GM12878 (cell line): ENCODE measurements around the gene MIAT. TPM values are rescaled to one million over a fixed set of nuclear protein-coding genes. Genes with fewer than 3 reads are reported as not detected.
A peak's percentile ranks its signal among the peaks of the same experiment; 100 is the strongest.

Experiments used
- ATAC-seq: fragments of 200-7000 bp; cut with Tn5 transposase; 3 replicates; pipeline ENCODE4 v1.9.1; 2020; ENCODE audit warnings: mild to moderate bottlenecking, moderate library complexity
- BruUV-seq: library from RNA; stranded (reverse); fragments of 400-500 nt; replicated peaks from 2 replicates; lab custom pipeline; 2021; lab: Mats Ljungman, UMichigan
- CTCF ChIA-PET: fragments of 300-600 bp; sonication (Branson Sonifier 250); formaldehyde crosslinking; extraction: SDS; loops from one replicate; lab custom pipeline; 2021; ENCODE audit warnings: inconsistent platforms; lab: Yijun Ruan, JAX
- POLR2A ChIA-PET: fragments of 350-600 bp; formaldehyde crosslinking; extraction: SDS; loops from one replicate; lab custom pipeline; 2021; ENCODE audit warnings: inconsistent platforms; lab: Charles Lee
- RAD21 ChIA-PET: fragments of 300-600 bp; sonication (Branson Sonifier 250); formaldehyde crosslinking; loops from one replicate; lab custom pipeline; 2023; ENCODE audit warnings: antibody characterized with exemption; ENCODE audit not compliant: unreplicated experiment; lab: Charles Lee
- SMC1A ChIA-PET: fragments of 300-600 bp; sonication (Branson Sonifier 250); formaldehyde crosslinking; loops from one replicate; lab custom pipeline; 2023; ENCODE audit not compliant: unreplicated experiment, uncharacterized antibody; lab: Charles Lee
- DNase-seq: peaks from one replicate; pipeline ENCODE4 v3.0.0-alpha.2; 2011; ENCODE audit warnings: low read depth, low spot score
- FAIRE-seq: peaks from 3 replicates; lab custom pipeline; 2011; peaks lifted over from hg19 to GRCh38; lab: Jason Lieb, UNC
- H2AFZ ChIP-seq: 2 replicates; pipeline ENCODE4 v1.6.0; 2011; ENCODE audit warnings: low read depth, low read length, control low read depth; ENCODE audit not compliant: control insufficient read depth
- H3K27ac ChIP-seq: 2 replicates; pipeline ENCODE4 v1.5.1; 2011; ENCODE audit warnings: control low read depth; ENCODE audit not compliant: control insufficient read depth, insufficient read depth
- H3K27me3 ChIP-seq, 2 experiments: replicated peaks in 1 of 2; 2 replicates each; pipeline versions ENCODE4 v1.6.0 to v1.6.1; 2011; ENCODE audit warnings: low read length in 1 of 2; ENCODE audit not compliant: control insufficient read depth in 2 of 2, insufficient read depth in 2 of 2
- H3K36me3 ChIP-seq, 2 experiments: 2 replicates each; pipeline ENCODE4 v1.5.1; 2011; ENCODE audit warnings: low read length in 1 of 2; ENCODE audit not compliant: control insufficient read depth in 2 of 2, insufficient read depth in 2 of 2
- H3K4me1 ChIP-seq: 2 replicates; pipeline ENCODE4 v1.6.1; 2011; ENCODE audit warnings: mild to moderate bottlenecking, low read length, moderate library complexity, mixed read lengths; ENCODE audit not compliant: control insufficient read depth, insufficient read depth
- H3K4me2 ChIP-seq: 2 replicates; pipeline ENCODE4 v1.6.0; 2011; ENCODE audit warnings: control low read depth; ENCODE audit not compliant: control insufficient read depth, insufficient read depth
- H3K4me3 ChIP-seq: fragments of 200-600 bp; sonication (generic); 2 replicates; pipeline ENCODE4 v1.5.1; 2016
- H3K79me2 ChIP-seq: 2 replicates; pipeline ENCODE4 v1.6.0; 2011; ENCODE audit warnings: low read length; ENCODE audit not compliant: control insufficient read depth, insufficient read depth
- H3K9ac ChIP-seq: 2 replicates; pipeline ENCODE4 v1.8.0; 2011; ENCODE audit warnings: low read length, control low read depth, mixed read lengths; ENCODE audit not compliant: control insufficient read depth, insufficient read depth
- H3K9me3 ChIP-seq: replicated peaks from 3 replicates; pipeline ENCODE4 v1.5.1; 2011; ENCODE audit warnings: mild to moderate bottlenecking, low read length; ENCODE audit not compliant: control insufficient read depth, insufficient read depth
- H4K20me1 ChIP-seq: 2 replicates; pipeline ENCODE4 v1.6.0; 2011; ENCODE audit not compliant: control insufficient read depth, insufficient read depth
- CBX3 ChIP-seq: fragments of 200-600 bp; sonication (generic); IDR thresholded peaks from 2 replicates; pipeline ENCODE4 v1.6.1; 2016; ENCODE audit warnings: low read depth, borderline replicate concordance
- CREB1 ChIP-seq: IDR thresholded peaks from 2 replicates; pipeline ENCODE4 v1.6.1; 2012; ENCODE audit warnings: low read depth, mild to moderate bottlenecking, inconsistent platforms
- FOS ChIP-seq: IDR thresholded peaks from 3 replicates; pipeline ENCODE4 v1.6.1; 2011; ENCODE audit warnings: borderline replicate concordance; ENCODE audit not compliant: insufficient read length; ENCODE audit errors: extremely low read depth
- HSF1 ChIP-seq: fragments of 150-350 bp; IDR thresholded peaks from 2 replicates; pipeline ENCODE4 v1.6.1; 2014; ENCODE audit warnings: mild to moderate bottlenecking, low read depth, low read length
- JUNB ChIP-seq: IDR thresholded peaks from 2 replicates; pipeline ENCODE4 v1.6.1; 2016; ENCODE audit warnings: antibody characterized with exemption, mild to moderate bottlenecking
- PAX8 ChIP-seq: fragments of 450-650 bp; IDR thresholded peaks from 2 replicates; pipeline ENCODE4 v1.6.1; 2017; ENCODE audit warnings: mild to moderate bottlenecking, moderate library complexity
- RBBP5 ChIP-seq: fragments of 200-600 bp; sonication (generic); conservative IDR thresholded peaks from 2 replicates; pipeline ENCODE4 v1.6.1; 2016
- REST ChIP-seq: IDR thresholded peaks from 2 replicates; pipeline ENCODE4 v1.6.1; 2012; ENCODE audit warnings: mild to moderate bottlenecking, low read depth, low read length
- RFX5 ChIP-seq: IDR thresholded peaks from 2 replicates; pipeline ENCODE4 v1.6.1; 2011; ENCODE audit warnings: low read depth, low read length, improper control_type of control experiment
- SMC3 ChIP-seq: IDR thresholded peaks from 2 replicates; pipeline ENCODE4 v1.6.1; 2011; ENCODE audit warnings: low read length, improper control_type of control experiment, borderline replicate concordance
- ZNF217 ChIP-seq: fragments of 450-650 bp; IDR thresholded peaks from 2 replicates; pipeline ENCODE4 v1.6.1; 2017; ENCODE audit warnings: antibody characterized with exemption, mild to moderate bottlenecking
- WGBS: methylation state at CpG from one replicate; pipeline ENCODE4 v1.1.6; 2016; ENCODE audit warnings: low lambda C conversion rate; ENCODE audit not compliant: insufficient replicate concordance, insufficient coverage; ENCODE audit errors: missing lambda C conversion rate; 5-methylcytosine and 5-hydroxymethylcytosine counted together
- in situ Hi-C: fragments of 300-500 bp; cut with MboI; formaldehyde crosslinking; loops from 9 replicates; pipeline ENCODE4 v1.14.3; 2018; ENCODE audit warnings: mixed read lengths
- intact Hi-C: fragments of 100-400 bp; cut with micrococcal nuclease; formaldehyde crosslinking; loops from one replicate; pipeline ENCODE4 v1.14.2; 2022; ENCODE audit not compliant: unreplicated experiment
- polyA plus RNA-seq, 11 experiments: library from polyadenylated mRNA; depleted of rRNA in 4 of 11; unstranded in 6 of 11; stranded (reverse) in 5 of 11; fragments of >200 nt; fragmentation: Nextera tagmentation in 4 of 11; fragmentation: Illumina TruSeq in 1 of 11; extraction: Ambion mirVana in 4 of 11; extraction: Trizol in 1 of 11; gene quantifications; 1 replicate in 1 of 11; 2 replicates in 10 of 11; pipeline versions ENCODE4 v1.2.1 to v1.2.3, GENCODE V29; 2011 to 2016; ENCODE audit warnings: inconsistent platforms in 2 of 11, missing spikeins in 2 of 11, low read depth in 1 of 11
- total RNA-seq, 4 experiments: library from RNA; depleted of rRNA in 3 of 4; stranded (reverse); fragments of >200 nt in 3 of 4; fragmentation: Illumina TruSeq in 1 of 4; extraction: Trizol in 1 of 4; gene quantifications; 2 replicates each; pipeline versions ENCODE4 v1.2.1 to v1.2.3, GENCODE V29; 2013 to 2021
- TF ChIP-seq, protein P1 (sequence below): fragments of 450-650 bp; IDR thresholded peaks from 2 replicates; pipeline ENCODE4 v1.6.1; 2017; ENCODE audit warnings: low read depth, mild to moderate bottlenecking, moderate library complexity

MIAT gene
- total and polyA plus RNA-seq, 10 of the 15 experiments (the other 5 are each of a cell fraction or from before 2014, with no cell fraction given) = 0.39 to 13.7 (median 4.6) TPM

DNA sequence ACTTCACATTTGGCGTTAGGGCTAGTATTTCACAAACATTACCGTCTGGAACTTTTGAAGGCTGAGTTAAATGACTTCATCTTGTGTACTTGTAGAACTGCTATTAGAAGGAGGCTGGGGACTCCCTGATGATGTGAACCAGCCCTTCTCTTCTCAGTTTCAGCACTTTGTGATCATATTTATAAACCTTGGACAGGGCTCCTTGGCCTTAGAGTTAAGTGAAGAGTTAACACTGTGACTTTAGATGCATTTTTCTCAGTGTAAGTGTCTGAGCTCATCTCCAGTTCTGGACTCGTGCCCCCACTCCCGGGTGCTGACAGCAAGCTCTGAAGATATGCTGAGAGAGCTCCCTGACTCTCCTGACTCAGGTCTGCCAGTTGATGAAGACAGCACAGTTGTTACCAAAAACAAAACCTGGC, 8.4 kb downstream of the MIAT start:
- Histone ChIP-seq H3K9ac (no peak overlapping the region), H3K4me2 (peak overlapping the region; percentile 56), H3K9me3 (no peaks in the 10 kb centered on the region), H3K27me3 (no peaks in the 10 kb centered on the region), H3K4me1 (peaks cover 31% of the 10 kb centered on the region), H2AFZ (peak overlapping the region; percentile 18; the same call in 1 of the 2 replicates), H3K36me3 (no peaks in the 10 kb centered on the region), H3K79me2 (no peaks in the 10 kb centered on the region), H4K20me1 (no peaks in the 10 kb centered on the region), H3K27ac (peak overlapping the region; percentile 48; the same call in 1 of the 2 replicates), H3K4me3 (no peak overlapping the region)
- TF ChIP-seq HSF1 = no peak
- no peak for TF ChIP-seq RFX5
- TF ChIP-seq JUNB = peak; percentile 23; the same call in 1 of the 2 replicates
- TF ChIP-seq, protein P1, sequence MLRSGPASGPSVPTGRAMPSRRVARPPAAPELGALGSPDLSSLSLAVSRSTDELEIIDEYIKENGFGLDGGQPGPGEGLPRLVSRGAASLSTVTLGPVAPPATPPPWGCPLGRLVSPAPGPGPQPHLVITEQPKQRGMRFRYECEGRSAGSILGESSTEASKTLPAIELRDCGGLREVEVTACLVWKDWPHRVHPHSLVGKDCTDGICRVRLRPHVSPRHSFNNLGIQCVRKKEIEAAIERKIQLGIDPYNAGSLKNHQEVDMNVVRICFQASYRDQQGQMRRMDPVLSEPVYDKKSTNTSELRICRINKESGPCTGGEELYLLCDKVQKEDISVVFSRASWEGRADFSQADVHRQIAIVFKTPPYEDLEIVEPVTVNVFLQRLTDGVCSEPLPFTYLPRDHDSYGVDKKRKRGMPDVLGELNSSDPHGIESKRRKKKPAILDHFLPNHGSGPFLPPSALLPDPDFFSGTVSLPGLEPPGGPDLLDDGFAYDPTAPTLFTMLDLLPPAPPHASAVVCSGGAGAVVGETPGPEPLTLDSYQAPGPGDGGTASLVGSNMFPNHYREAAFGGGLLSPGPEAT = no peak
- TF ChIP-seq CREB1 = 0 out of 2 replicates have a peak, but pooled peaks have one; percentile 13
- no peak for TF ChIP-seq PAX8
- peak; percentile 64 for TF ChIP-seq REST
- TF ChIP-seq RBBP5 = no peak
- TF ChIP-seq SMC3 = no peak
- TF ChIP-seq FOS = no peak
- no peak for TF ChIP-seq CBX3
- TF ChIP-seq ZNF217 = no peak
- DNase-seq (no peak), ATAC-seq (peak; percentile 63), FAIRE-seq (no peak)
- in situ Hi-C loops = no loop called here
- SMC1A ChIA-PET = interaction anchor here (0.9 to 2.1 kb wide), 12 partner anchors 9 to 301 kb away, joined by 3 to 9 read pairs (median 5); no protein-coding TSS in a partner anchor
- 0% methylated on average over 4 of the region's 4 CpGs for WGBS
- RAD21 ChIA-PET = interaction anchor here (0.6 to 2.6 kb wide), 9 partner anchors 9 to 301 kb away, joined by 3 to 12 read pairs (median 5); partner anchors contain the start of genes HPS4 and SRRD
- intact Hi-C loops = loop anchor here (5.0 kb wide), 1 partner anchor 164 kb away; no protein-coding TSS in a partner anchor
- BruUV-seq = no TSS peak
- POLR2A ChIA-PET = interaction anchor here (0.7 to 1.6 kb wide), 4 partner anchors 8 to 185 kb away, joined by 3 to 9 read pairs (median 3); no protein-coding TSS in a partner anchor
- CTCF ChIA-PET = interaction anchor here (0.7 to 5.4 kb wide), 28 partner anchors 9 to 1228 kb away, joined by 3 to 44 read pairs (median 4); partner anchors contain the start of genes HPS4 and SRRD
